NCI-H82 treated with DMSO at 0.1 percent for 48 hours (cell line): ENCODE data around the gene GID8.

Experiments used
- DNase-seq: peaks from one replicate; lab custom pipeline; 2025; ENCODE audit not compliant: unreplicated experiment; lab: John Stamatoyannopoulos, UW

GID8 gene

DNA sequence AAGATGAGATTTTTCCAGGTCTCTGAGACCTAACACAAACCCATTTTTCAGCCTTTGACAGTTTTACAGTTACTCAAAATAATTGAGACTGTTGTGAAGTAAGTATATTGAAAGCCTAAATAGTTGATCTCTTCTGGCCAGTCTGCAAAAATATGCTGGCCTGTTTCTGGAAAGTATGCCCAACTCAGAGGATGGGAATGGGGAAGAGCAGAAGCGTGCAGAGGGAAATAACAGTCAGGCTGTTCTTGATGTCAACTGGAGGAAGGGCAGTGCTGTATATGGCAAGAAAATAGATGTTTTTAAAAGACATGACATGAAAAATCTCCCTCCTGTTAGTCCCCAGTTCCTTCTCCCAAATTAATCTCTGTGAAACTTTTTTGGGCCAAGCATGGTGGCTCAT lies 3.8 kb downstream of the GID8 start:
- no peak for DNase-seq

DNA sequence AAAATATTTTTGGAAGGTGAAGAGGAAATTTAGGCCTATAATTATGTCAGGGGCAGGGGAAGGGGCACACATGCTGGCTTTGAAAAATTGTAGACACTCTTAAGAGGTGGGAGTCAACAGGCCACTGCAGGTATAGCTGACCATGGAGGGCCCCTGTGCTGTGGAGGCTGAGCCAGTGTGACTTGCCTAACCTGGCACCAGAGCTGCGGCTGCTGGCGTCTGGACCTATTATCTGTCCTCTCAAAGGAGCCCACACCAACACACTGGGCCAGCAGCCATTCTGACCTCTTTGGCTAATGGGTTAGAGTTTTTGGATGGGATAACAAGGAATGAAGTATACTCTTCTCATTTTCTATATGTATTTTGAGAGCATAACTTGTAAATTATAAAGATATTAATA lies 4.5 kb downstream of the GID8 start:
- no peak for DNase-seq

DNA sequence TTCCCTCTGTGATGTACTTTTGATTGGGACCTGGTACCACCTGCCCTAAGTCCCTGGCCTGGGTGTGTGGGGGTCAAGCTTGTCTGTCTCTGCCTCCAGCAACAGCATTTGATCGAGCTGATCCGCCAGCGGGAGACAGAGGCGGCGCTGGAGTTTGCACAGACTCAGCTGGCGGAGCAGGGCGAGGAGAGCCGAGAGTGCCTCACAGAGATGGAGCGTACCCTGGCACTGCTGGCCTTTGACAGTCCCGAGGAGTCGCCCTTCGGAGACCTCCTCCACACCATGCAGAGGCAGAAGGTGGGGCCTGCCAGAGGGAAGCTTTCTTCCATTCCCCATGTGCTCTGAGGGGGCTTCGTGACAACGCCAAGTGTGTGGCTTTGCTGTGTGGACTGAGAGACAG lies 5.4 kb downstream of the GID8 start:
- no peak for DNase-seq

DNA sequence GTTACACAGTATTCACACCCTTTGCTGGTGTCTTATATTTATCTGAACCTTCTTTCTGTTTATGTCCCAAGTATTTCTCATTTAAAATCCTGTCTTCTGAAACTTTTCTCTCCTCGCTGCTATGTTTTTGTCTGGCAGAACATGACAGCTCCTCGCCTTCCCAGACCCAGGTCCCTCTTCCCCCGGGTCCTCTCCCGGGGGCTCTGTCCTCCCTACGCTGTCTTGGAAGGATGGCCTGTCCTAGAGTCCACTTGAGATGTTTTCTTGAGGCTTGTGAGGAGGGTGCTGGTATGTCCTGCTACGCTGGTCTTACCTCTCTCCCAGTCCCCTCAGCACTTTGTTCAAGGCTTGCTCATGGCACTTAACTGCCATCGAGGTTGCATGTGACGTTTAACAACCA lies 6.2 kb downstream of the GID8 start:
- DNase-seq = no peak

DNA sequence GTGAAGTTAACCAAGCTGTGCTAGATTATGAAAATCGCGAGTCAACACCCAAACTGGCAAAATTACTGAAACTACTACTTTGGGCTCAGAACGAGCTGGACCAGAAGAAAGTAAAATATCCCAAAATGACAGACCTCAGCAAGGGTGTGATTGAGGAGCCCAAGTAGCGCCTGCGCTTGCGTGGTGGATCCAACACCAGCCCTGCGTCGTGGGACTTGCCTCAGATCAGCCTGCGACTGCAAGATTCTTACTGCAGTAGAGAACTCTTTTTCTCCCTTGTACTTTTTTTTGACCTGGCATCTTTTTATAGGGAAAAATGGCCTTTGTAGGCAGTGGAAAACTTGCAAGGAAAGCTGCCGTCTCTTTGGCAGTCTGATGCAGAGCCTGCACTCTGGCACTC lies 6.8 kb downstream of the GID8 start:
- DNase-seq = no peak

DNA sequence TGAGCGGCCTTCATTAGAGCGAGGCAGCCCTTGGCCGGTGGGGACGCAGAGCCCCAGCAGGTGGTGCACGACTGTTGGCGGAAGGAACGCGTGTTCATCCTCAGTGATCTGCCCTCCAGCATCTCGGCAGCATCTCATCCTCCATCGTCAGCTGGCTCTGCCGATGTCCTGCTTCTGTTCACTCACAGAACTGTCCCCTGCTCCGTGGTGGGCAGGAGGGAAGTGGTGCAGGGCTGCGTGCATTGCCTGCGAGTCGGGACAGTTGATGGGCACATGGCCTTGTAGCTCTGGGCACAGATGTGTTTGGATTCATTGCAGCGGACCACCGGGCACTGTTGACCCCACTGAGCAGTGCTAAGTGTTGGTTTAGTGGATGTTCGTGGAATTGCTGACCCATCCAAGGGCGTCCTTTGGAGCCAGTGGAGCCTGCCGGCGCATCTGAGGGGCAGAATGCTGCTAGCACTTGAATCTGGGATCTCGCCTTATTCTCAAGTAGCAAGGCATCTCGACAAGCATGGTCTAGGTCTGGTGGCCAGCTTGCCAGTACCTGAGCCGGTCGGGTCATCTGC lies 7.9 kb downstream of the GID8 start:
- DNase-seq = no peak

DNA sequence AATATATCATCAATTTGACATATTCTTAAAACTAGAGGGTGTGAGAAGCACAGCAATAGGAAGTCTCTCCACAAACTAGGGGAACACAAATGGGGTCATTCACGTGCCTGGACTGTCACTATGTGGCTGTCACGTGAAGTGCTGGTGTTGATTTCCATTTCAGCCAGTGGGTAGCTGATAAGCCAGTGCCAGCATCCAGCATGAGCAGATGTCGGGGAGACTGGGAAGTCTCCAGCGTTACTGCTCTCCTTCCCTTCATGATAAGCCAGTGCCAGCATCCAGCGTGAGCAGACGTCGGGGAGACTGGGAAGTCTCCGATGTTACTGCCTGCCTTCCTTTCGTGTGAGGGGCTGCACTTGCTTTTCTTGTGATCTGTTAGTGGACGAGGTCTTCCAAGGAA lies 9.0 kb downstream of the GID8 start:
- DNase-seq = no peak

DNA sequence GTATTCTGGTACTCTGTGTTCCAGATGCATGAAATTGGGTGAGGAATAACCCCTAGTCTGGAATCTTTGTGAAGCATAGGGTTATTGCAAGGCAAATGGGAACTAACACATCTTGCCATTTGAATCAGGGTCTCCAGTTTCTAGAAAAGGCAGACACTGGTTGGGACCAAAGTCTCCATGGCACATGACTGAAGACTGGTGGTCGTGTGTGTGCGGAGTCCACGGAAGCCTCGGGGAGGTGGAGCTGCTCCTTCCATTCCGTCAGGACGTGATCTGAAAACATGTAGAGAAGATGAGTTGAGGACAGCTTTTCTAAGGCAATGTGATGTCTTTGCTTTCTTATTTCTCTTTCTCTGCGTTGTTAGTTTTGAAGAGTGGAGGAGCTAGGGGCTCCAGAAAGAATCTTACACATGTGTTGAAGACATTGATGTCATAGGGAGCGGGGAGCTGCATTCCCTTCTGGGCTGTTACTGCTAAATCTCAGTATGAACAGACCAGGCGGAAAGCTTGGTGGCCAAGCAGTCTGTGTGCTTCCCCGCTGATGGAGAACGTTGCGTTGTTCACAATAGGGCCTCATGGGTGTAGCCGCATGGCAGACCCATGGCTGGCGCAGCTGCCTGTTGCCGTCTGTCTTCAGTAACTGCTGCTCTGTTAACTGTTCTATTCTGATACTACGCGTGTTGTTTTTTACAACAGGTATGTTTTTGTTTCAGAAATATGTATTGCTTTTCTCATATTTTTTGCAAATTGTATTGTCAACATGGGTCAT lies 9.8 kb downstream of the GID8 start:
- no peak for DNase-seq

DNA sequence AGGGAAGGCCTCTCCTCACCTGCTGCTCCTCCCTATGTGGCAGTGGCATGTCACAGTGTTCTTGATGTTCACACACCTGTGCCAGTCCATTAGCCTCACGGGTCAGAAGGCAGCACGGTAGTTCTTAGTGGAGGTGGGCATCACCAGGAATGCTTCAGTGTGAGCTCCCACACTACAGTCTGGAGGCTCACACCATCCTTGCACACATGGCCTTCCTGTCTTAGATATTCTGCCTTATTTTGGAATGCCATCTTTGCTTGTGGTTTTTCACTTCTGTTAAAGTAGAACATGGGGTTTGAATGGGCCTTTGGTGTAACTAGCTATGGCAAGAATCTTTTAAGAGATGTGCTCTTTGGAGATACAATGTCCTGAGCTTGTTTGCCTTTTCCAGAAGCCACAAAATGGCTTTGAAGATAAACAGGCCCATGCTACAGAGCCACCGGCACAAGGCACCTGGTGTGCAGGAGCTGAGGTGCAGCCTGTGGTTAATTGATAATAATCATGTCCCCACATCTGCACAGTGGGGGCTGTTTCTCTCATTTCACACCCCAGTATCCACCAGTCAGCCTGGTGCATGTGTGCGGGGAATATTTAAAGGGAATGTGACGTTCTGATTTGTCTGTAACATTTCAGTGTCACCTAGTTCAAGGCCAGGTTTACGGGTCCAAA lies 11.3 kb downstream of the GID8 start:
- no peak for DNase-seq

DNA sequence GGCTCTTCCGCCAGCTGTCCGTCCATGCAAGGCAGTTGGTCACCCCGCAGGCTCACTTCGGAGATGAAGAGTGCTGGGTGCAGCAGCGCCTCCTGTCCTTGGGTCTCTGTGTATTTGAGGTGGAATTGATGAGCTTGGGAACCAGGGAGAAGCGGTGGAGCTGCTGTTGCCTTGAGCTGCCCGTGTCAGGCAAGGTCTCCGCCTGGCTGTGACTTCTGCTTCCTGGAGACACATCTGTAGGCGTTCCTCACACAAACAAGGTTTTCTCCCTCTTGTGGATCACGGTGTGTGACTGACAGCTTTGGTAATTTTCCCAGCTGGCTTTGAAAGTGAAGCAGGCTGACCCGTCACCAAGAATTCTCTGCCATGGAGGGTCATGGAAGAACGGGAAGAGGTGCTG lies 12.0 kb downstream of the GID8 start:
- DNase-seq = no peak

DNA sequence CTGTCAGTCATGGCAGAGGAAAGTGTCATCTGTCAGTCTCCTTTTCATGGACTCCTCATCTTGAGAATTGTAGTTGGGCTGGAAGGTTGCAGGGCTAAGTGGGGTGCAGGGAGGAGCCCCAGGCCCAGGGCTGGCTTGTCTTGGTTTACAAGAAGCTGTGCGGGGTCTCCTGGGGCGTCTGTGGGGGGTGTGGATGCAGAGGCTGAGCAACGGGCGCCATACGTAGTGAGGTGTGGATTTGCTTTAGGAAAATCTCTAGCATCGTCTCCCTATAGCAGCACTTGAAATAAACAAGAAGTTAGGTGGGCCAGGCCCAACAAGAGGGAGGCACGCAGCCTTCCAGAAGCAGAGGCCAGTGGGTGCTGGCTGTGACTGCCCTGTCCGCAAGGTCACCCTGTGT lies 12.8 kb downstream of the GID8 start:
- DNase-seq = no peak

DNA sequence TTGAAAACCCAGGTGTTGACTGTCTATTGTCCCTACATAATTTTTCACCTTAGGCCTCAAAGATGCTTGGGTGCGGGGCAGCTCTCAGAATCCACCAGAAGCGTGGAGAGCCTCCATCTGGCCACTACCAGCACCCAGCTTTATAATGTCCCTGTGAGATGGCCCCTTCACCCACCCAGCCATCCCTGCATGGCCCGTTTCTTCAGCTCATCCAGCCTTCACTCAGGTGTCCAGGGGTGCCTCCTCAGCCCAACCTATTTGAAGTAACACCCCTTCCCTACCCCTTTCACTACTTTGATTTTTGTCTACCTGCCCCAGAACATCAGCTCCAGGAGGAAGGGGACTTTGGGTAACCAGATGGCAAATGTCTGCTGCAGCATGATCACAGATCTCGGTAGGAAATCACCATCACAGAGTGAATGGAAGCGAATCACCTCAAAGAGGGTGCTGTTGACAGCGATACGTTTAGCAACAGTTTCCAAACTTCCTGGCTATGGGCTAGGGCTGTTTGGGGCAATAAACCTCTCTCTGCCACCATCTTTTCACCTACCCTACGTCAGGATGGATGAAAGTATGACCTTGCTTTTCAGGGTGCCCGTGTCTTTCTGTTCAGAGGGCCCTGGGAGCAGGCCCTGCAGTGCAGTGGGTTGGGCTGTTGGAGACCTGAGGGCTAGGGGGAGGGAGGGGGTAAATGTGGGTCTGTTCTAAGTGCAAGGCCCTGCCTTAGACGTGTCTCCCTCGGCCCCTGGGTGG lies 13.4 kb downstream of the GID8 start:
- DNase-seq = no peak

DNA sequence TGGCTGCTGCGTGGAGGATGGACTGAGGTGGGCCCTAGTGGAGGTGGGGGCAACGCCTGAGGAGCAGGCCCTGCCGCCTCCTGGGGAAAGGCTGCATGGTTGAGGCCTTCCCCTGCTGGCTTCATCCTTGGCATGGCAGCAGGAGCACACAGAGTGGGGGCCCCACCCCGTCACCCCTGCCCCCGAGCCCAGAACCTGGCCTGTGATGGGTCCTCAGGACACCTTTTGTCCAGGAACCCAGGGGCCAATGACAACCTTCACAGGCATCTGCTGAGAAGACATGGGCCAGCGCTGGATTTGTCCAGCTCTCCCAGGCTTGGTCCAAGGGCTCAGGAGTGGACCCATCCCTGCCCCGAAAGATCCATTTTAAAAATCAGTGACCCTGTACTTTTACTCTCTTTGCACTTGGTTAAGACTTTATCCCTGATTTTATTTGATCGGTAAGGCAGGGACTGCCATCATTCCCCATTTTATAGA lies 14.0 kb downstream of the GID8 start:
- DNase-seq = no peak

DNA sequence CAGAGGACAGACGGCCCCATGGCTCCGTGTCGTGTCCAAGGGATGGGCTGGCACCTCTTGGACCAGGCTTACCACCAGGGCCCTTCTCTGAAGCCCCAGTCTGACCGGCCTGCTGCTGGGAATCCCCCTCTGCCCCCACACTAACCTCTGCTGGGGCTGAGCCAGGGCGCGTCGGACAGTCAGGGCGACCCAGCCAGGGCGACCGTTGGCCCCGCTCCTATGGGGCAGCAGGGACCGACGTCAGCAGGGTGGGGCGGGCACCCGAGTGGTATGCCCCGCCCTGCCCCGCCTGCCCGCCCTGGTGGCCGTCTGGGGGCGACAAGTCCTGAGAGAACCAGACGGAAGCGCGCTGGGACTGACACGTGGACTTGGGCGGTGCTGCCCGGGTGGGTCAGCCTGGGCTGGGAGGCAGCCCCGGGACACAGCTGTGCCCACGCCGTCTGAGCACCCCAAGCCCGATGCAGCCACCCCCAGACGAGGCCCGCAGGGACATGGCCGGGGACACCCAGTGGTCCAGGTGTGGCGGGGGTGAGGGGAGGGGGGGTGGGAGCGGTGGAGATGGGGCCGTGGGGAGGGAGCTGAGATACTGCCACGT lies 14.5 kb downstream of the GID8 start, which contains the start of gene SLC17A9:
Gene SLC17A9, plus strand, starts transcription at position 337 of the 595 bp plus-strand sequence. Its CDS starts 122 bp downstream, at position 459.
- DNase-seq = peak; percentile 43

DNA sequence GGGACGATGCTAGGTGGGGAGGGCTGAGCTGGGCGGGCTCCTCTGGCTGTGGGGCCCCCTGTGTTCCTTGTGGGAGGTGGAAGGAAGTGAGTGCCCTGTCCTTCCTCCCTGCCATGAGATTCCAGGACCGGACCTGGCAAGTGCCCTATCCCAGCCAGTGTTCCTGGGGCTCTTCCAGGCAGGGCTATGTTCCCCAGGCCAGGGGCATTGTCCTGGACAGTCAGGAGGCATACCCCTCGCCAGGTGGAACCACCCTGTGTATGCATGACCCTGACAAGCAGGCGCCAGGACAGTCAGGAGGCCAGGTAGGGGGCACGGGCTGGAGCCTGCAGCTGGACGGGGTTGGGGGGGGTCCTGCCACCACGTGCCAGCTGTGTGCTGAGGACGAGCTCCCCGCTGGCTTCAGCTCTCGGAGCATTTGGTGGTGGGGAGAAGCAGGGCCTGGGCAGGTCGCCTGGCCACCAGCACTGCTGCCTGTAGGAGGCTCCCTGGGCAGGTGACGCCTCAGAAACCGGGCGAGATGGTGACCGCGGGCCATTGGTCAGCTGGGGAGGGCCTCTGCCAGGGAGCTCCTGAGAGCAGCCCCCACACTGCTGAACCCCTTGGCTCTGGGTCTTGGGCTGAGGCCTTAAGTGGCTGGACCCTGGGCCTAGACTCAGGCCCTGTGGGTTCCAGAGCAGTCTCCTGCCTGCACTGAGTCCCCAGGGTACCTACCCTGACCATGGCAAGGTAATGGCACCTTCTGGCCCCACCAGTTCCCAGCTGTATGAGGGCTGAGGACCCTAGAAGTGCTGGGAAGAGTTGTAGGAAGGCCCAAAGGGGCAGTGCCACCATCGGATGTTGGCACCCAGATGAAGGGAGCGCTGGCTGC lies 15.3 kb downstream of the GID8 start:
- no peak for DNase-seq

DNA sequence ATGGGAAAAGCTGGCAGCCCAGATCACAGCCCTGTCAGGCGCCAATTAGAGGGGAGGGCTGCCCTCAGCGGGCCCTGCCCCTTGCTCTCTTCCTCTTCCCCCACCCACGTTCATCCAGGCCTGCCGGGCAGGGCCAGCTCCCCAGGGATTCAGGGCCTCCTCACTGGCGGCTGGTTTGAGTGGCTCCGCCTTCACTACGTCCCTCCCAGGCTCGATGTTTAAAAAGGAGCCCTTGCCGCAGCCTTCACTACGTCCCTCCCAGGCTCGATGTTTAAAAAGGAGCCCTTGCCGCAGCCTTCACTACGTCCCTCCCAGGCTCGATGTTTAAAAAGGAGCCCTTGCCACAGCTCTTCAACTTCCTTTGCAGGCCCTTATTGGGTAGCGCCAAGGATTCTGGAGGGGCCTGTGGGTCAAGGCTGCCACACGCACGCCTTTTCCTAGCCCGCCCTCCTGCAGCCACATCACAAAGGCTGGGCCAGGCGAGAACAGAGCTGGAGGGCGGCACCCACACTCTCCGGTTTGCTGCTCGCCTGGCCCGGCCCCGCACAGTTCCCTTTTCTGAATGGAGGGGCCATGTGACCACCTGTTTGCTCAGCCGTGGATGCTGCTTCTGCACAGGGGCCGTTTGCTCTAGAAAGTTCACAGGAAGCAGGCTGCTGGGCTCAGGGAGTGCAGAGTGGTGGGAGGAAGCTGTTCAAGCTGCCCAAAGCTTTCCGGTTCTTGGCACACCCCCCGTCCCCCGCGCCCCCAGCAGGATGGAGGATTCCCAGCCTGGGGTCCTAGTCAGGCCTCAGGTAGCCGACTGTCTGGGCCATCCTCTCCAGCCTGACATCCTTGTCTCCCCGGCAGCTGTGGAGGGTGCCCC lies 16.1 kb downstream of the GID8 start:
- DNase-seq = no peak

DNA sequence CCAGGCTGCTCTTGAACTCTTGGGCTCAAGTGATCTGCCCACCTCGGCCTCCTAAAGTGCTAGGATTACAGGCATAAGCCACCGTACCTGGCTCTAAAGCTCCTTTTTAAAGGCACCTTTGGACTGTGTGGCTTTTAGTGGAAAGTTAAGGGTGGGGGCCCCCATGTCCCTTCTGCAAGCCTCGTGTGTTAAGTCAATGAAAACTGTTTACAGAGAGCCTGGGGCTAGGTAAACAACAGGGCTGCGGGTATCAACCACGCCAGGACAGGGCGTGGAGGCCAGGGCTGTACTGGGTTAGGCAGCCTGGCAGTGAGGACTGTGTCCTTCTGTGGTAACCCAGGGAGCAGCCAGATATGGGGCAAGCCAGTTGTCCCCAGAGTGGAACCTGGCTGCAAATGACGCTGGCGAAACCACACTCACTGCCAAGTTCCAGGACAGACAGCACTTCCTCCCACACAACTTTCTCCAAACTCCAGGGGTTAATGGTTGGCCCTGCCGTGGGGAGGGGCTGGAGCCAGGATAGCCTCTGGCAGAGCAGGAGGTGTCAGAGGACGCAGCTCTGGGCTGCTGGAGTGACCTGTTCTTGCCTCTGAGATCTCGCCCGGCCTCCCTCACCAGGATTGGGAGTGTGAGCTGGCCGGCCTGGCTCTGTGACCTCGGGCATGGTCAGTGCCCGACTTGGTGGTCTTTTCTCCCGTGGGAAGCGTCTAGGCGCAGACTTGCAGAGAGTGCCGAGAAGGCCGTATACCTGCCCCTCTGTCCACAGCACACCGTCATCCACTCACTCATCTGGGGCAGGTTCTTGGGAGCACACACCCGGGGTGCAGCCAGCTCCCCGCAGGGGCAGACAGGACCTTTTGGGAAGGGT lies 17.8 kb downstream of the GID8 start:
- no peak for DNase-seq

DNA sequence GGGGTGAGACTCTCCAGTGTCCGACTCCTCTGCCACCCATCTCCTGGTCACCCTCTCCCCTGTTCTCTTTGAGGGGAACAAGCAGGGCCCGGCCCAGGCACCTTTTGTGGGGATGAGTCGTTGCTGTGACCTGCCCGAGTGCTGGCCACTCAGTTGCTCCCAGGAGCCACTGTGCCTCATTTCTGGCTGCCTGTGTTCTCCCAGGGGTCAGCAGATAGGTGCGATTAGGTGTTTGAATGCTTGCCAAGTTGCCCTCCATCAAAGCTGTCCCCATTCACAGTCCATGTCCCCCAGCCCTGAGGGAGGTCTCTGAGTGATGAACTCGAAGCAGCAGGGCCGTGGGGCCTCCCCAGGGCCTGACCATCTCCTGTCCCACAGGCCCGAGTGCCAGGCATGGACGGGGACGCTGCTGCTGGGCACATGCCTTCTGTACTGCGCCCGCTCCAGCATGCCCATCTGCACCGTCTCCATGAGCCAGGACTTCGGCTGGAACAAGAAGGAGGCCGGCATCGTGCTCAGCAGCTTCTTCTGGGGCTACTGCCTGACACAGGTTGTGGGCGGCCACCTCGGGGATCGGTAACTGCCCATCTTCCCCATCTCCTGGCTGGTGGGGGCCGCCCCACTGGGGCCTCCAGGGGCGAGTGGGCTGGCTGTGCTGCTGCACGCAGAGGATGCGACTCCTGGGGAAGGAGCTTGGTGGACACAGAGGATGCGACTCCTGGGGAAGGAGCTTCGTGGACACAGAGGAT lies 18.6 kb downstream of the GID8 start:
- DNase-seq = no peak
